ENCODE results near the gene RBM33.

- TF ChIP-seq POLR2A (IDR thresholded peaks at IDR 0.05): no peak
- no peak for TF ChIP-seq CTCF (IDR thresholded peaks at IDR 0.05 in 8 of 11, conservative IDR thresholded peaks at IDR 0.05 in 3 of 11)
Measured at GRCh38 chr7:155621418-155621980, 23.0 kb upstream of the RBM33 start.
